ENCODE data around the gene FGF11. TPM values are rescaled to one million over a fixed set of nuclear protein-coding genes. Genes with fewer than 3 reads are reported as not detected.

Gene FGF11
- total RNA-seq, 4 donors from 2014 or later: 1.0 TPM; not detected in 3

- Histone ChIP-seq H3K27me3 (no peaks in the 10 kb centered on the region), H3K4me1 (peaks cover 0 to 16% (median 6%) of the 10 kb centered on the region in 4 donors), H3K36me3 (peaks cover 0 to 17% (median 0%) of the 10 kb centered on the region in 3 donors), H3K9me3 (no peaks in the 10 kb centered on the region), H3K27ac (peak within 1 kb of the TSS; percentile 84 to 96 (median 95)), H3K4me3 (peak within 1 kb of the TSS; percentile 74 to 86 (median 80))
- TF ChIP-seq CTCF (IDR thresholded peaks at IDR 0.05) (peak in 5 of 6 experiments; percentile 3 to 48 (median 42)), POLR2A (IDR thresholded peaks at IDR 0.05) (peak; percentile 80 to 87)
- DNase-seq: peak; percentile 80 to 94 (median 93)
Observed at GRCh38 chr17:7394452-7395191, 44.7 kb upstream of the FGF11 start, which contains the start of gene PLSCR3. TSS of gene PLSCR3 (minus strand) at chr17:7394525. CDS start at chr17:7394110, 415 bp downstream.

- no peak for TF ChIP-seq POLR2A (IDR thresholded peaks at IDR 0.05)
- TF ChIP-seq CTCF (IDR thresholded peaks at IDR 0.05): peak in 2 of 6 experiments; percentile 2 to 9
- Histone ChIP-seq H3K9me3 (no peaks in the 10 kb centered on the region), H3K27ac (no peak overlapping the region), H3K27me3 (no peaks in the 10 kb centered on the region), H3K4me1 (peaks cover 0 to 16% (median 6%) of the 10 kb centered on the region in 4 donors), H3K36me3 (peaks cover 0 to 2% (median 0%) of the 10 kb centered on the region in 3 donors), H3K4me3 (no peak overlapping the region)
- DNase-seq: no peak
Observed at GRCh38 chr17:7396147-7396546, 43.2 kb upstream of the FGF11 start.

GRCh38 chr17:7398612-7399011 lies 40.7 kb upstream of the FGF11 start:
- Histone ChIP-seq H3K4me3 (no peak overlapping the region), H3K27me3 (no peaks in the 10 kb centered on the region), H3K9me3 (no peaks in the 10 kb centered on the region), H3K4me1 (peaks cover 0 to 24% (median 4%) of the 10 kb centered on the region in 4 donors), H3K36me3 (no peaks in the 10 kb centered on the region), H3K27ac (no peak overlapping the region)
- no peak for DNase-seq
- TF ChIP-seq POLR2A (IDR thresholded peaks at IDR 0.05) (no peak), CTCF (IDR thresholded peaks at IDR 0.05) (no peak)

GRCh38 chr17:7403043-7403726 lies 36.1 kb upstream of the FGF11 start:
- no peaks in the 10 kb centered on the region for H3K36me3 ChIP-seq
- peak in 2 of 3 donors; percentile 88 for DNase-seq
- no peaks in the 10 kb centered on the region for H3K9me3 ChIP-seq
- TF ChIP-seq POLR2A (IDR thresholded peaks at IDR 0.05): peak; percentile 34 to 65
- no peak for TF ChIP-seq CTCF (IDR thresholded peaks at IDR 0.05)
- H3K4me3 ChIP-seq: peak overlapping the region; percentile 49 to 90 (median 69)
- peak overlapping the region; percentile 88 to 96 (median 92) for H3K27ac ChIP-seq
- H3K27me3 ChIP-seq: no peaks in the 10 kb centered on the region
- H3K4me1 ChIP-seq: peaks cover 0 to 15% (median 5%) of the 10 kb centered on the region in 4 donors

- Histone ChIP-seq H3K4me1 (peaks cover 0 to 15% (median 5%) of the 10 kb centered on the region in 4 donors), H3K4me3 (peak overlapping the region; percentile 49 to 90 (median 69)), H3K9me3 (no peaks in the 10 kb centered on the region), H3K36me3 (no peaks in the 10 kb centered on the region), H3K27ac (peak overlapping the region; percentile 88 to 96 (median 92)), H3K27me3 (no peaks in the 10 kb centered on the region)
- TF ChIP-seq POLR2A (IDR thresholded peaks at IDR 0.05) (no peak), CTCF (IDR thresholded peaks at IDR 0.05) (peak in 1 of 6 experiments; percentile 15)
- no peak for DNase-seq
Observed at GRCh38 chr17:7403727-7403976, 35.7 kb upstream of the FGF11 start.
